Activated CD4-positive, alpha-beta T cell treated with anti-CD3 and anti-CD28 coated beads, Interleukin-2, amount 50 U/mL, for 4 hours (primary cell): ENCODE results near the gene FAM210A.

Experiments
- DNase-seq, 2 experiments: peaks; one replicate each; pipeline ENCODE4 v3.0.0-alpha.2; 2020

Gene FAM210A

GRCh38 chr18:13642440-13642827 is 83.9 kb downstream of the FAM210A start:
- no peak for DNase-seq

DNA sequence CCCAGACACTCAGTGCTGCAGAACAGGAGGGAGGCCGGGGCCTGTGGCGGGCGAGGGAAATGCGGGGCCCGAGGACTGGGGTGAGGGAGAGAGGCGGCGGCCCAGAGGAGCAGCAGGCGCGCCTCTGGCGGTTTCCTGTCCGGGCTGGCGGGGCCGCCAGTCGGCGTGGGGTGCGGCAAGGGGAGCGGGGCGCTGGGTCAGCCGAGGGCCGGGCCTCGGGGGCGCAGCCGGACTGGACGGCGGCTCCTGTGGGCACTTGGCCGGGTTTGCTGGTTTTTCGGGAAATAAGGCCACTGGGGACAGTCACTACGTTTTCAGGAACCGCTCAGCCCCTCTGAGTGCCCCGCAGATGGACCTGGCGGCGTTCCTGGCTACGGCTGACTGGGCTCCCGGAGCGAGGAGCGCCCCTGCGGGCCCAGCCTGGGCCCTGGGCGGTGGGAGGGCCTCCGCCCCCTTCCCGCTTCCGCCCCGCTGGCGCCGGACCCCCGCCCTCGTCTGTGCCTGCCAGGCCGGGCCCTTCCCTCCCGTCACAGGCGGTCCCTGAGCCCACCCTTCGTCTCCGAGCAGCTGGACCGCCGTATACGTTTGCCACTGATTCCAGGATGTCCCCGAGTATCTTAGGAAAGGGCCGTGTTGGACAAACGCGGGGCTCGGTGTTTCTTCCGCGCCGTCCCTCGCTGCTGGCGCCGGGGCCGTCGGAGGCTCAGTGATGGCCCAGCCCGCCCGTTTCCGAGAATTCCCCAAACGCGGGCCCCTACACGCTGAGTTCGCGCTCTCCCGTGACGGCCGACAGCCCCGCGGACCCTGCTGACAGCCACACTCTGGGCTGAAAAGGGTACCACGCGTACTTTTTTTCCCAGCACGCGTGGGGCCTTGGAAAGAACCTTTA is 84.6 kb downstream of the FAM210A start:
- no peak for DNase-seq

DNA sequence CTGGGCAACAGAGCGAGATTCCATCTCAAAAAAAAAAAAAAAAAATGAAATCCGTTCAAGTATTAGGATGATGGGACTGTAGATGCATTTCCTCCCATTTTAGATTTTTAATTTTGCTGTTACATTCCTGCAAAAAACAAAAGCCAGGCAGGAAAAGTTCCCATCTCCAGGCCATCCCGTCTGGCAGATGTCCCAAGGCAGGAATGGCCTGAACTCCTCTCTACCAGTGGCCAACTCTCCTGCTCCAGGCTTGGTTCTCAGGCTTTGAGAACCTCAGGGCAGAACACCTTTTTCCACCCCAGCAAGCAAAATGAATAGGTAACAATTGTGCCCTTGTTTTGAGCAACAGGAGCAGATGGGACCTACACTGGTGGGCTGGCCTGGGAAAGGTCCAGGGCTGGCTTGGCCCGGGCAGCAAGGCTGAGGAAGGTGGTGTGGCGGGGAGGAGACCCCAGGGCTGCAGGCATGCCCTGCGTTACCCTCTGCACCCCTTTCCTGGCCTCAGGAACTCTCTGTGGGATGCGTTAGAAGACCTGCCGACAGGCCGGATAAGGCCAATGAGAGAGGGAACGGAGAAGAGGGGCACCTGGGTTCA is 86.0 kb downstream of the FAM210A start:
- no peak for DNase-seq

- DNase-seq = no peak
Measured at GRCh38 chr18:13638719-13639595, 87.4 kb downstream of the FAM210A start.

DNA sequence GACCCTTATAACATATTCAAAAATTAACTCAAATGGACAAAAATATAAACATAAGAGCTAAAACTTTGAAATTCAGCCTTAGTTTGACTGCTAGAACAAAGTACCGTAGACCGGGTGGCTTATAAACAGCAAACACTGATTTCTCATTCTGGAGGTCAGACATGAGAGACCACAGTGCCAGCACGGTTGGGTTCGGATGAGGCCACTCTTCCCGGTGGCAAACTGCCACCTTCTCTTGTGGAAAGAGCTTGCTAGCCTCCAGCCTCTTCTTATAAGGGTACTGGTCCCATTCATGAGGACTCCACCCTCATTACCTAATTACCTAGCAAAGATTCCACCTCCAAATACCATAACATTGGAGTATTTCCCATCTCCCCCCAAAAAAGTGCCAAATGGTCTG is 91.3 kb downstream of the FAM210A start:
- no peak for DNase-seq

GRCh38 chr18:13633700-13634099 is 92.7 kb downstream of the FAM210A start:
- no peak for DNase-seq

GRCh38 chr18:13630716-13631268 is 95.6 kb downstream of the FAM210A start:
- no peak for DNase-seq

DNA sequence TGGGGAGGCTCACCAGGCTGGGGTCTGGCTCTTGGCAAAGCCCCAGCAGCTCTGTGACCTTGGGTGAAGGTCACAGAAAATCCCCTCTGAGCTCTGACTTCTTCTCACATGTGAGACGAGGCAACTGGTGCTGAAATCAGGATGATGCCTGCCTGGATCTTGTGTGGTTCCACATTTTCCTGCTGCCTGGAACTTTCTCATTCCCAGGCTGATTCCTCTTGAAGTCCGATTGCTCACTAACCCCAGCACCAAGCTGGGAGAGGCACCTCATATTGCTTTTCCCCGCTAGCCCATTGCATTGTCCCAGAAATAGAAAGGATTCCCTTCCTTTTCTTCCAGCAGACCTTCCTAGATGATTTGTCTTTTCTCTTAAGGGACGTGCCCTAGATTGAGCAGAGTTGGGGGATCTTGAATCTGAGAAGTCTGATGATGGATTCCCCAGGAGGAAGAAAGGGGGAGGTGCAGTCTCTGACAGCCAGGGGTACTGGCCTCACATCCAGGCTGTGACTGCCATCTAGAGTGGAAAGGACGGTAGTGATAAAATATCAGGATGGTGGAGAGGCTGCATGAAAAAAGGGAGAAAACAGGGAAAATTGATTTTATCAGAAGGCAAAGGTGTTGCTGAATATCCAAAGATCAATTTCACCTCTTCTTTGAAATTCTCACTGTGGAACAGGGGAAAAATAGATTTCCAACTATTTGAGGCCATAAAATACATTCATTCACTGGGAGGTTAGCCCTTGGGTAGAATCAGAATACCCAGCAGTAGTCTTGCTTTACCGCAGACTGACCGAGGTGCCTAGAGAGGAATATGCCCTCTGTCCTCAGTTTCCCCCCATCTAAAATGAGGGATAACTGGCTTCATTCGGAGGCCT is 96.3 kb downstream of the FAM210A start:
- peak; percentile 41 to 44 for DNase-seq

- DNase-seq = no peak
Measured at GRCh38 chr18:13628211-13628610, 98.1 kb downstream of the FAM210A start.

DNA sequence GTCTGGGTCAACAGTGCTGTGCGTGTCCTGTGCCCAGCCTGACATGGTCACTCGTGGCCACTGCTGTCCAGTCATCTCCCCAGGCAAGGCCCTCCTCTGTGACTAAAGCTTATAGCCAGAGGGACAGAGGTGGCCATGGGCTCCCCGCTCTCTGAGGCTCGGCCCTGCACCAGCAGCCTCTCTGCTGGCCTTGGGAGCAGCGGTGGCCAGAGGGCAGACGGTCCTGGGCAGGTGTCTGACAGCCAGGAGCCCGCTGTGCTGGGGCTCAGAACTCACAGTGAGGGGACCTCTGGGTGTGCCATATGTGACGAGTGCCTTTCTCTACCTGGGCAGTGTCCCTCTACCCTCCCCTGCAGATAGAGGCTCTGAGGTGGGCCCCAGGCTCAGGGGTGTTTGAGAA is 98.7 kb downstream of the FAM210A start:
- no peak for DNase-seq

DNA sequence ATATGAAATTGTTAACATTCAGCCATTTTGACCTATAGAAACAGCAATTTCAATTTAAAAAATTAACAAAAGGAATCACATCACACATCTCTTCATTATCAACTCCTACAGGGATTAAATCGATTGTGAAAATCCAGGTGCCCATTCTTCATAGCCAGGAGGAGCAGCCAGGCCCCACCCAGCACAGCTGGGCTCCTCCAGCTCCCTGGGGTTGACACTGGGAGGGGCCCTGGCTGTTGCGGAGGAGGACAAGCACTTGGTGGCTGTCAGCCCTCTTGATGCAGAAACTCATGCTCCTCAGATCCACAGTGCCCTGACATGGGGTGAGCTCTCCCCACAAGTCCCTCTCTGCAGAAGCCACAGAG is 99.8 kb downstream of the FAM210A start:
- no peak for DNase-seq

- DNase-seq = no peak
Measured at GRCh38 chr18:13625843-13626543, 100.4 kb downstream of the FAM210A start.

DNA sequence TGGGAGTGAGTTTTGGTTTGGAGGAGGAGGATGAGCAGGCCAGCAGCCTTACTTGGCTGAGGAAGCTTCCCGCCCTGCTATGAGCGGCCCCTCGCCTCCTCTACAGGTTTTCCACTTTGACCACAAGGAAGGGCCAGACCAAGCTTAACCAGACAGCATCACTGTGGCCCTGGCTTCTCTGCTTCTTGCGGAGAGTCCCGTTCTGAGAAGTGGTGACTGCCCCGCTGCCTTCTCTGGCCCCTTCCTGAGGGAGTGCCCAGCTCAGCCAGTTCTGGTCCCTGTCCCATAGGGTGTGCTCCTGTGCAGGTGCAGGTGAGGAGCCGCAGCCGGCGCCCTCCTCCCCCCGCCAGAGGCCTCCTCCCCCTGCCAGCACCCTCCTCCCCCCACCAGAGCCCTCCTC is 101.0 kb downstream of the FAM210A start:
- DNase-seq = no peak

- DNase-seq = no peak
Measured at GRCh38 chr18:13624563-13625237, 101.7 kb downstream of the FAM210A start.

- no peak for DNase-seq
Measured at GRCh38 chr18:13623871-13624270, 102.5 kb downstream of the FAM210A start.

- DNase-seq = no peak
Measured at GRCh38 chr18:13623348-13623747, 103.0 kb downstream of the FAM210A start.

DNA sequence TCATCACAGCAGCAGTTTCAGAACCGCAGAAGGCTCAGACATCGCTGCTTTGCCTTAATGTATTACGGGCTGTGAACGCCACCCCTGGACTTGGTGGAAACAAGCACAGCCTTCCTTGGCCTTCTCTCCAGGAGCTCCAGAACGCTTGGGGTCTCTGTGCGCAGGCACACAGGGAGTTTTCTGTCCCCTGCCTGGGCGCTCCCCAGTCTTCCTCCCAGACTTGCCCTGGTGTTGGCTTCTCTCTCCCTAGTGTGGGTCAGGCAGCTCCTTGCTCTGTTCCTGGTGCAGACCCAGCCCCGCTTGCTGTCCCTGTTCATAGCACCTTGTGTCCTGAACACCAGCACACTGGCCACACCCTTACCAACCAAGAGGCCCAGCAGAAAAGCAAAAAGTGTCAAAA is 103.6 kb downstream of the FAM210A start:
- DNase-seq = no peak

DNA sequence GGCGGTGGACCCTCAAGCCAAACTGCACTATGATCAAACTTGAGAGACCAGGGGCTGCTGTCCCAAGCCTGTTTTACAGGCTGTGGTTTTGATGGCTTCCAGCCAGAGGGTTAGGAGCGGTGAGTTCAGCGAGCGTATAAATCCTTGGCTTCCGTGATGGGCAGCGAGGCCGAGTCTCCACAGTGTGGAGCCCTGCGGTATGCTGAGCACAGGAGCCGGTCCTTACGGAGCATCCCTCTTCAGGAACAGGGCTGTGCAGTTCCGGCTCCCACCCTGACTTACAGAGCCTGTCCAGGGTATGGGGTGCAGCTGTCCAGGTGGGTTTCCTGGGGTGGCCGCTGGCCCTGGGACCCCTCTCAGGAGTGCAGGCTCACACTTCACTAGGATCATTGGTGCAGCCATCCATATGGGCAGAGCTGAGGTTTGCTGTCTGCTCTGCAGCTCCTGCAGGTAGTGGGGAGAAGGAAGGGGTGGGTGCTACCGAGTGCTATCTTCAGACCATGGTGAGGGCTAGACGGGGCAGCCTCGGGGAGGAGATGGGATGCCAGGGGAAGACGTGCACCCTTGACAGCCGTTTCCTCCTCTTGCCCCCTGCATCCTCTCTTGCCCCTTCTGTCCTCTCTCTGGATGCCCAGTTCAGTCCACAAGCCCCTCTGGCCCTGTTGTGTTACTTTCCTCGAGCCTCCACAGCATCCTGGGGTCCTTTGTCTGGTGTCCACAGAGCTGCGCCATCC is 104.3 kb downstream of the FAM210A start:
- DNase-seq = no peak

GRCh38 chr18:13621446-13621849 is 104.9 kb downstream of the FAM210A start:
- DNase-seq = no peak

DNA sequence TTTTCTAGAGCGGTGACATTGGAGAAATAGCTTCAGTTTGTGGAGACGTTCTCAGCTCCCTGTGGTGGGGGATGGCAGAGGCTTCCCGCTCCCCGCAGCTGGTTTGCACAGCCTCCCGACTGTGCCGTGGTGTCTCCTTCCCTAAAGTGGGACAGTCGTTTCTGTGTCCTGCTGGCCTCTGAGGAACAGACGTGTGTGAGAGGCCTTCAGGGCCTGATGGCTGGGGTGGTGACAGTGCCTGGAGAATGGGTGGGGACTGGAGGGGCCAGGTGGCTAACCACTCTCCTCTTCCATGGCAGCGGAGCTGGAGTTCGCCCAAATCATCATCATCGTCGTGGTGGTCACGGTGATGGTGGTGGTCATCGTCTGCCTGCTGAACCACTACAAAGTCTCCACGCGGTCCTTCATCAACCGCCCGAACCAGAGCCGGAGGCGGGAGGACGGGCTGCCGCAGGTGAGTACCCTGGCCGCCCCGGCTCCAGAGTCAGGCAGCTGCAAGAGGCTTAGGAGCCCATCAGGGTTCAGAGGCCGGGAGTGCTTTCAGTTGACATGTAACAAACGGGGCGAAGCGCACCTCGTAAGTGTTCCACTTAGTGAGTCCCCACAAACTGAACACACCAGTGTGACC is 105.4 kb downstream of the FAM210A start:
- DNase-seq = no peak
